ENCODE results near the gene PRKCB.
A peak's percentile ranks its signal among the peaks of the same experiment; 100 is the strongest.

PRKCB gene

DNA sequence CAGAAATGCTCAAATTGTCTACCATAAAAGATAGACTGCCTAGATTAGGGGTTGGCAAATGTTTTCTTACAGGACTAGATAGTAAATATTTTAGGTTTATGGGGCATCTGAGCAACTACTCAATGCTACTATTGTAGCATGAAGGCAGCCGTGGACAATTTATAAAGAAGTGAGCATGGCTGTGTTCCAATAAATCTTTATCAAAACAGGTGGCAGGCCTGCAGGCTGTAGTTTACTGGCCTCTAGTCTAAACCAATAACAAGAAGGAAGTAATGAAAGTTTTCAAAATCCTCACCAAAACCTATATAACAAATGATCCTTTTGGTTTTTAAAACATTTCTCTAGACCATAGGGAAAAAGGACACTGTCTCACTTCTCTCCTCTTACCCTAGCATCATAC, 105.2 kb downstream of the PRKCB start:
- no peak for DNase-seq (ENCODE audit: low read depth in 2 of 2)

GRCh38 chr16:23941963-23942564, 106.3 kb downstream of the PRKCB start:
- DNase-seq (ENCODE audit: low read depth in 2 of 2): no peak

GRCh38 chr16:23943604-23944003, 107.8 kb downstream of the PRKCB start:
- no peak for DNase-seq (ENCODE audit: low read depth in 2 of 2)

- no peak for DNase-seq (ENCODE audit: low read depth in 2 of 2)
Measured at GRCh38 chr16:23944381-23944780, 108.6 kb downstream of the PRKCB start.

GRCh38 chr16:23945243-23945642, 109.5 kb downstream of the PRKCB start:
- DNase-seq (ENCODE audit: low read depth in 2 of 2): no peak

DNA sequence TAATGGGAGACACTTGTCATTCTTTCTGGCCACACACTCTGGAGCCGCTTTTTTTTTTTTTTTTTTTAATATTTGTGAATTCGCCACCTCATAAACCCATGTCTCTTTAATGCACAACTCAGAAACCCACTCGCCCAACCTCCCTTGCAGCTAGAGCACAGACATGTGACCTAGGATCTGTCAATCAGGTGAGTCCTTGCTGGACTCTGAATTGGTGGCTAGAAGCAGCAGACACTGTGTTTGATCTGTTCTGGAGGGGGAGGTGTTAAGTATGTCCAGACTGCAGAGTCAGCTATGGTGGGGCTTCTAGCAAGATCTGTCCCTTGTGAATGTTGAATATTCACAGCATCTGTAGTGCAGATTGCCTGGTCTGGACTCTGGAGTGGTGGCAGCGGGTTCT, 112.1 kb downstream of the PRKCB start:
- DNase-seq (ENCODE audit: low read depth in 2 of 2): no peak

DNA sequence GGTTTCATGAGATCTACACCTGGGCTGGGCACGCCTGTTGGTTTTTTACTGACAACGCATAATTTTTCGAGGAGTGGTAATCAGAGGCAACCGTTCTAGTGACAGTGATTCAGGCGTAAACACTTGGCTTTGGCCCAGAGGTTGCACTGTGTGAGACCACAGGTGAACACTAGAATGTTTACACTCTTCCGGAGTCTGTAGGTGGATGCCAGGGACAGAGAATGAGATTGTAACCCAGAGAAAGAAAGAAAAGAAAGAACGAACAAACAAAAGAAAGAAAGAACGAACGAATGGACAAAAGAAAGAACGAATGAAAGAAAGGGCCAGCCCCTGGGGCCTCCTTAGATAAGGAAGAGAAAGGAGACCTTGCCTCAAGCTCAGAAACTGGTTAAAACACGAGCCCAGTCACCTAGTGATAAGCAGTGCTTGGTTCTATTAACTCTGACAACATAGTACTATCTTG, 113.2 kb downstream of the PRKCB start:
- DNase-seq (ENCODE audit: low read depth in 2 of 2): no peak

- DNase-seq (ENCODE audit: low read depth in 2 of 2): peak in 1 of 2 donors; percentile 38
Measured at GRCh38 chr16:23949630-23950290, 114.0 kb downstream of the PRKCB start.

GRCh38 chr16:23950291-23950894, 114.6 kb downstream of the PRKCB start:
- no peak for DNase-seq (ENCODE audit: low read depth in 2 of 2)

DNA sequence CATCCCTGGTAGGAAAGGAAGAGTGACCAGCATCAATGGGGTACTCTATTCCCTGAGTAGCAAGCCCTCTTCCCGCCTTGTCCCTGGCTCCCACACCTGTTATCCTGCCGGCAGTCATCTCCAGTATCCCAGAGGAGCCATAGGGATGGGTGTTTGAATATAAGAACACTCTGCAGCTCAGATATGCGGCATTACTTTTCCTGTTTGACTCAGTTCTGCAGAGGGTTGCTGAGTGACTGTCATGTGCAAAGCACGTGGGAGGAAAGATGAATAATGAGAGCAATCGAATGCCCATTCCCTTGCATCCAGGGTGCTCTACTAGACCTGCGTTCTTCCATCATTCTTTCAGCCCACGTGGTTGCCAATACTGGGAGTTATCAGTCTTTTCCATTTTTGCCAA, 115.1 kb downstream of the PRKCB start:
- DNase-seq (ENCODE audit: low read depth in 2 of 2): no peak

GRCh38 chr16:23952128-23952970, 116.6 kb downstream of the PRKCB start:
- DNase-seq (ENCODE audit: low read depth in 2 of 2): no peak

DNA sequence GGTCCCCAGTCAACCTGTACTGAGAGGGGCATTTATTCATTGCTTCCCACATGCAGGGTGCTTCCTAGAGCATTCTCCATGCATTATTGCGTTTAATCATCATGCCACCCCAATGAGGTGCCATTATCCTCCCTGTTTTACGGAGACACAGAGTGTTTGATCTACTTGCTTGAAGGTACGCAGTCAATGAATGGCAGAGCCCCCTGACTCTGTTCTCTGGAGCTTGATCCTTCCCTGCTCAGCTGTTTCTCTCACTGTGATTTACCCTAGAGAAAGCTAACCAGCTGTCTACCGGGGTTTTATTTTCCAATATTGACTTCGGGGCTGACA, 117.2 kb downstream of the PRKCB start:
- no peak for DNase-seq (ENCODE audit: low read depth in 2 of 2)

DNA sequence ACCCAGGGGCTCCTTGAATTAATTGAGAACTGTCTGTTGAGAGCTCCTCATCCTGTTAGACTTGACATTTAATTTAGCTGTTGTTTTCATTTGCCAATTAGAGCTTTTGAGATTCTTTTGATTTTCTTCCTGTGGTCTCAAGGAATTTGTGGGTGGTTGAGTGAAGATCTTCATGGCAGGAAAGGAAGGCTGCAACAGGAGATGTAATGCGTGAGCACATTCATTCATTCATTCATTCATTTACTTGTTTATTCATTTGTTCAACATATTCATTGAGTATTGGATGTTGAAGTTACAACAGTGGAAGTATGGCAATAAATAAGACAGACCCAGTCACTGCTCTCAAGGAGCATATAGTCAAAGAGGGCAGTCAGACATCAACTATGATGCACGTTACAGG, 117.7 kb downstream of the PRKCB start:
- no peak for DNase-seq (ENCODE audit: low read depth in 2 of 2)

GRCh38 chr16:23955088-23955487, 119.3 kb downstream of the PRKCB start:
- no peak for DNase-seq (ENCODE audit: low read depth in 2 of 2)

GRCh38 chr16:23957287-23957686, 121.5 kb downstream of the PRKCB start:
- DNase-seq (ENCODE audit: low read depth in 2 of 2): no peak

DNA sequence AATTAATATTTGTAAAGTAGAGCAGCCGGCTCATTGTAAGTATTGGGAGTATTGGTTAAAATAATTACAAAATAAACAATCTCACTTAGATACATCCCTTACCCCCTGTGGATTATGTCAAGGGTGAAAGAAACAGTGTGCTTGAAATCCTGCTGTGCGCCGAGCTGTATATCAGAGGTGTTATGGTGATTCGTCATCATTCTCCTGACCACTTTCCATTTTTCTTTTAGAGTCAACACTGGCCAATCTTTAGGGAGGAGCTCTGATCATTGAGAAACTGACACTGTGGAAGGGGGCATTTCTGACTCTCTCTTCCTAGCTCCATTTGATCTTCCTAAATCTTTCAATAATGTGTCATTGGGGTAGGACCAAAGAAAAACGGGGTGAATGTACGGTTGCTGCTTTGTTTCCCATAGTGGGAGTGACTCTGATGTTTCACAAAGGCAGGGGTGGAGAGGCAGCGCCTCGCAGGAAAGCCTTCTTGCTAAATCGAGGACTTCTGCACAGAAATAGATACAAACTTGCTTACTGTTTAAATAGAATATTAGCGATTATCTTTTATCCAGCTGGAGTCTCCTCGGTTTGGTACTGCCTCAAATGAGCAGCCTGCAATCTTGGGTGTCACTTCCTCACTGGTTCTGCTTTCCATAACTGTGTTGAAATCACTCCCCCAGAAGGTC, 123.4 kb downstream of the PRKCB start:
- DNase-seq (ENCODE audit: low read depth in 2 of 2): no peak

GRCh38 chr16:23959752-23960072, 123.9 kb downstream of the PRKCB start:
- no peak for DNase-seq (ENCODE audit: low read depth in 2 of 2)

- no peak for DNase-seq (ENCODE audit: low read depth in 2 of 2)
Measured at GRCh38 chr16:23960081-23960885, 124.5 kb downstream of the PRKCB start.

GRCh38 chr16:23962001-23962400, 126.2 kb downstream of the PRKCB start:
- DNase-seq (ENCODE audit: low read depth in 2 of 2): peak; percentile 50 to 51

- DNase-seq (ENCODE audit: low read depth in 2 of 2): no peak
Measured at GRCh38 chr16:23964136-23964535, 128.4 kb downstream of the PRKCB start.

GRCh38 chr16:23965137-23965733, 129.5 kb downstream of the PRKCB start:
- DNase-seq (ENCODE audit: low read depth in 2 of 2): no peak

Measured in stimulated activated CD4-positive, alpha-beta T cell treated with anti-CD3 and anti-CD28 coated beads, Interleukin-15, amount 100 ng/mL, for 48 hours (primary cell).